Measurements from ENCODE around the gene RNF217.

DNA sequence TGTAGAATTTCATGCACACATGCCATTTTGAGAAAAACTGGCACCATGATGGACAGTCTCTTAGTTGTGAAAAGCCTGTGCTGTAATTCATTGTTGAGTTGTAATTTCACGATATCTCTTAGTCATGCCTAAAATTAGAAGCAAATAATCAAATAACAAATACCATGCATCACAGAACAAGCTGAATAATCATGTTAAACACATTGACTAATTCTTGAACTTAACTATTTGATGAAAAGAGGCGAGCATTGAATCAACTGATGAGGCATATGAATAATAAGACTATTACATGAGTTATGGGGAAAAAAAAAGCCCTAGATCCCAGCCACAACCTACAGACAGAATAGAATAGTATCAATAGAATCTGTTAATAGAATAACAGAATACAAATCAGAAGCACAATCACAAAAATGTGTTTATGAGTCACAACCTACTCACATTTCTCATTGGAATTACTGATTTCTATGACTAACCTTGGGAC is 14.2 kb upstream of the RNF217 start:
- TF ChIP-seq, protein P1, sequence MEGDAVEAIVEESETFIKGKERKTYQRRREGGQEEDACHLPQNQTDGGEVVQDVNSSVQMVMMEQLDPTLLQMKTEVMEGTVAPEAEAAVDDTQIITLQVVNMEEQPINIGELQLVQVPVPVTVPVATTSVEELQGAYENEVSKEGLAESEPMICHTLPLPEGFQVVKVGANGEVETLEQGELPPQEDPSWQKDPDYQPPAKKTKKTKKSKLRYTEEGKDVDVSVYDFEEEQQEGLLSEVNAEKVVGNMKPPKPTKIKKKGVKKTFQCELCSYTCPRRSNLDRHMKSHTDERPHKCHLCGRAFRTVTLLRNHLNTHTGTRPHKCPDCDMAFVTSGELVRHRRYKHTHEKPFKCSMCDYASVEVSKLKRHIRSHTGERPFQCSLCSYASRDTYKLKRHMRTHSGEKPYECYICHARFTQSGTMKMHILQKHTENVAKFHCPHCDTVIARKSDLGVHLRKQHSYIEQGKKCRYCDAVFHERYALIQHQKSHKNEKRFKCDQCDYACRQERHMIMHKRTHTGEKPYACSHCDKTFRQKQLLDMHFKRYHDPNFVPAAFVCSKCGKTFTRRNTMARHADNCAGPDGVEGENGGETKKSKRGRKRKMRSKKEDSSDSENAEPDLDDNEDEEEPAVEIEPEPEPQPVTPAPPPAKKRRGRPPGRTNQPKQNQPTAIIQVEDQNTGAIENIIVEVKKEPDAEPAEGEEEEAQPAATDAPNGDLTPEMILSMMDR (IDR thresholded peaks at IDR 0.05): no peak
- TF ChIP-seq POLR2A (IDR thresholded peaks at IDR 0.05): no peak

Measured in body of pancreas (tissue), 4 donors.